Measurements from ENCODE around the gene HHEX. TPM values are rescaled to one million over a fixed set of nuclear protein-coding genes. Genes with fewer than 3 reads are reported as not detected.
"Not testable (repeated sequence)": the region's sequence is repeated elsewhere in the genome, so short reads cannot be mapped to it uniquely, and the experiment has no call there.

Gene HHEX
- 10 to 100 TPM; 17.6 to 29.1 (median 20.5) TPM for total RNA-seq
- 10 to 100 TPM; 38.2 to 71.2 TPM for polyA plus RNA-seq

DNA sequence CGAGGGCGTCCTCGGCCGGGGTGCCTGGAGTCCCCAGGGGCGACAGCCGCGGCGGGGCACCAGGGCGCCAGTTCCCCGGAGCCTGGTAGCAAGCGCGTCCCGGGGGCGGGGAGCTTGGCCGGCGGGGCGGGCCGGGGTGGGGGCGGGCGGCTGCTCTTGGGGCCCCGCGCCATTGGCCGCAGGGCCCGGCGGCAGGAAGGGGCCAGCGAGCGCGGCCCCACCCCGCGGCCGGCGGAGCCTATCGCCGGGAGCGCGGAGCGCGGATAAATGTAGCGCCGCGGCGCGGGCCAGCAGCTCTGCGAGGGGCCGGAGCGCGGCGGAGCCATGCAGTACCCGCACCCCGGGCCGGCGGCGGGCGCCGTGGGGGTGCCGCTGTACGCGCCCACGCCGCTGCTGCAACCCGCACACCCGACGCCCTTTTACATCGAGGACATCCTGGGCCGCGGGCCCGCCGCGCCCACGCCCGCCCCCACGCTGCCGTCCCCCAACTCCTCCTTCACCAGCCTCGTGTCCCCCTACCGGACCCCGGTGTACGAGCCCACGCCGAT is at the start of gene HHEX:
HHEX (plus strand) TSS at position 293 of the 548 bp plus-strand sequence; CDS start at position 325, 32 bp downstream.
- DNase-seq (peak in 5 of 6 donors; percentile 73 to 89 (median 75)), ATAC-seq (peak; percentile 84 to 89 (median 86)), FAIRE-seq (no peak)
- Histone ChIP-seq H3K4me1 (peaks cover 3 to 20% (median 17%) of the 10 kb centered on the region in 3 donors), H3K27ac (peak within 1 kb of the TSS; percentile 67 to 90 (median 83)), H3K36me3 (peaks cover 0 to 4% (median 0%) of the 10 kb centered on the region in 3 donors), H3K9me3 (no peaks in the 10 kb centered on the region), H3K27me3 (no peaks in the 10 kb centered on the region), H3K4me3 (peak within 1 kb of the TSS; percentile 51 to 86 (median 66))
- 1 to 2% methylated on average over 30 to 79 of the region's 79 CpGs for WGBS, 2 donors
- TF ChIP-seq CTCF (IDR thresholded peaks at IDR 0.05) = no peak
- intact Hi-C loops (cut with DNase I) = no loop called here

- ATAC-seq (no peak), DNase-seq (no peak), FAIRE-seq (no peak)
- no peak overlapping the region for H3K27ac ChIP-seq
- intact Hi-C loops (cut with DNase I) = no loop called here
- no peak for TF ChIP-seq CTCF (IDR thresholded peaks at IDR 0.05)
- no peaks in the 10 kb centered on the region for H3K27me3 ChIP-seq
- 92 to 96% methylated on average over 3 of the region's 3 CpGs for WGBS, 2 donors
- H3K4me3 ChIP-seq = no peak overlapping the region
- H3K9me3 ChIP-seq = no peaks in the 10 kb centered on the region
- H3K36me3 ChIP-seq = no peaks in the 10 kb centered on the region
- no peaks in the 10 kb centered on the region for H3K4me1 ChIP-seq
Observed at GRCh38 chr10:92640107-92640506, 49.6 kb upstream of the HHEX start.

- H3K4me1 ChIP-seq = no peaks in the 10 kb centered on the region
- ATAC-seq = no peak
- H3K27me3 ChIP-seq = no peaks in the 10 kb centered on the region
- 61 to 86% methylated on average over 1 of the region's 1 CpG for WGBS, 2 donors
- no peaks in the 10 kb centered on the region for H3K9me3 ChIP-seq
- intact Hi-C loops (cut with DNase I) = no loop called here
- no peak overlapping the region for H3K4me3 ChIP-seq
- no peak overlapping the region for H3K27ac ChIP-seq
- no peak for TF ChIP-seq CTCF (IDR thresholded peaks at IDR 0.05)
- no peak for DNase-seq
- no peaks in the 10 kb centered on the region for H3K36me3 ChIP-seq
- no peak for FAIRE-seq
Observed at GRCh38 chr10:92641492-92641891, 48.3 kb upstream of the HHEX start.

DNA sequence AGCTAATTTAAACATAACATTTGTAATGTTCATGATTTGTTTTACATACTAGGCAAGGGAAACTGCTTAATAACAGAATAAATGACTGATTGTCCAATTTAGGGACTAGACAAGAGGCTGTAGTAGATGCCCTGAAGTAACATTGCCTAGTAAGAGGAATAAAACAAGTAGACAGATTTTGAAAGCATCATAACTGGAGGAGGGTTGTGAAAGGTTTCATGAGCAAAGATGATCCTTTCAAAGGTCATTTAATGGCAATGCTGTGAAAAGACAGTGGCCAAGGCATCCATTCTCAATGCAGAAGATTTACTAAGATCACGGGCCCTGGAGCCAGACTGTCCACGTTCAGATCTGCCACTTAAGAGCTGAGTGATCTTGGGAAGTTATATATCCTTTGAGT is 44.8 kb upstream of the HHEX start:
- FAIRE-seq = no peak
- Histone ChIP-seq H3K27ac (no peak overlapping the region), H3K4me1 (no peaks in the 10 kb centered on the region), H3K9me3 (no peaks in the 10 kb centered on the region), H3K36me3 (no peaks in the 10 kb centered on the region), H3K27me3 (no peaks in the 10 kb centered on the region), H3K4me3 (no peak overlapping the region)
- 97 to 99% methylated on average over 2 of the region's 2 CpGs for WGBS, 2 donors
- intact Hi-C loops (cut with DNase I) = no loop called here
- ATAC-seq = no peak
- no peak for TF ChIP-seq CTCF (IDR thresholded peaks at IDR 0.05)
- DNase-seq = no peak

- ATAC-seq; H3K9me3 ChIP-seq; DNase-seq; FAIRE-seq; H3K4me3 ChIP-seq; H3K27ac ChIP-seq; intact Hi-C loops (cut with DNase I); H3K27me3 ChIP-seq; H3K4me1 ChIP-seq; H3K36me3 ChIP-seq: not testable (repeated sequence)
- WGBS, 2 donors = 97% methylated on average over 3 of the region's 3 CpGs
Observed at GRCh38 chr10:92650864-92651263, 38.9 kb upstream of the HHEX start.

All from pancreas (tissue), 10 donors.